HepG2 (cell line): ENCODE measurements around the gene TALDO1. TPM values are rescaled to one million over a fixed set of nuclear protein-coding genes. Genes with fewer than 3 reads are reported as not detected.

Experiments
- ATAC-seq: fragments of 200-7000 bp; cut with Tn5 transposase; 3 replicates; pipeline ENCODE4 v1.9.1; 2020; ENCODE audit warnings: mild to moderate bottlenecking, moderate library complexity
- BruUV-seq: library from RNA; stranded (reverse); fragments of 400-500 nt; replicated peaks from 2 replicates; lab custom pipeline; 2021; lab: Mats Ljungman, UMichigan
- CTCF ChIA-PET: fragments of 300-600 bp; formaldehyde crosslinking; extraction: SDS; loops from one replicate; lab custom pipeline; 2021; ENCODE audit warnings: low total read pairs, inconsistent platforms, low intra/inter-chr PET ratio; lab: Yijun Ruan, JAX
- POLR2A ChIA-PET: fragments of 350-600 bp; sonication (Branson Sonifier 250); formaldehyde crosslinking; loops from one replicate; lab custom pipeline; 2020; ENCODE audit warnings: antibody characterized with exemption, inconsistent platforms; lab: Yijun Ruan, JAX
- DNase-seq: peaks from one replicate; pipeline ENCODE4 v3.0.0-alpha.2; 2015; ENCODE audit warnings: low spot score
- FAIRE-seq: peaks from 3 replicates; lab custom pipeline; 2011; peaks lifted over from hg19 to GRCh38; lab: Jason Lieb, UNC
- H2AFZ ChIP-seq: one replicate; pipeline ENCODE4 v1.6.1; 2011; ENCODE audit warnings: low read length, inconsistent platforms
- H3K27ac ChIP-seq: fragments of 300-600 bp; 3 replicates; pipeline ENCODE4 v1.8.0; 2011; ENCODE audit warnings: mixed run types, mild to moderate bottlenecking, mixed read lengths, low read length, inconsistent platforms; ENCODE audit not compliant: insufficient read depth; ENCODE audit errors: extremely low read length
- H3K27me3 ChIP-seq, 2 experiments: fragments of 200-600 bp in 1 of 2; 2 replicates in 1 of 2; 3 replicates in 1 of 2; pipeline versions ENCODE4 v1.6.0 to v1.8.0; 2011; ENCODE audit warnings: low read length in 2 of 2, mild to moderate bottlenecking in 2 of 2, moderate library complexity in 2 of 2, inconsistent platforms in 1 of 2; ENCODE audit not compliant: insufficient read depth in 2 of 2, control insufficient read depth in 1 of 2
- H3K36me3 ChIP-seq, 2 experiments: fragments of 200-600 bp in 1 of 2; replicated peaks in 1 of 2; 2 replicates in 1 of 2; 3 replicates in 1 of 2; pipeline versions ENCODE4 v1.5.1 to v1.8.0; 2011; ENCODE audit warnings: low read length in 2 of 2, inconsistent platforms in 1 of 2; ENCODE audit not compliant: insufficient read depth in 2 of 2, control insufficient read depth in 1 of 2
- H3K4me1 ChIP-seq: 2 replicates; pipeline ENCODE4 v1.5.1; 2012; ENCODE audit warnings: low read length, inconsistent platforms; ENCODE audit not compliant: insufficient read depth
- H3K4me2 ChIP-seq: 2 replicates; pipeline ENCODE4 v1.6.0; 2011; ENCODE audit warnings: low read depth, low read length, inconsistent platforms
- H3K4me3 ChIP-seq, 3 experiments: fragments of 200-600 bp in 1 of 3; sonication (generic), shearing (Covaris generic) in 1 of 3; replicated peaks in 1 of 3; 2 replicates each; pipeline ENCODE4 v1.5.1; 2011 to 2016; ENCODE audit warnings: low read length in 3 of 3, inconsistent platforms in 2 of 3, low read depth in 2 of 3, mild to moderate bottlenecking in 2 of 3, control low read depth in 1 of 3, mixed read lengths in 1 of 3; ENCODE audit not compliant: insufficient read depth in 1 of 3
- H3K79me2 ChIP-seq: one replicate; pipeline ENCODE4 v1.6.1; 2011; ENCODE audit warnings: low read length, inconsistent platforms; ENCODE audit not compliant: insufficient read depth
- H3K9ac ChIP-seq: 2 replicates; pipeline ENCODE4 v1.6.0; 2011; ENCODE audit warnings: mild to moderate bottlenecking, low read depth, low read length, inconsistent platforms; ENCODE audit not compliant: insufficient read depth
- H3K9me3 ChIP-seq: 2 replicates; pipeline ENCODE4 v1.5.1; 2012; ENCODE audit warnings: mild to moderate bottlenecking, low read length
- H4K20me1 ChIP-seq: 2 replicates; pipeline ENCODE4 v1.6.0; 2011; ENCODE audit warnings: inconsistent platforms, mild to moderate bottlenecking, low read length, moderate library complexity; ENCODE audit not compliant: insufficient read depth
- CBX2 ChIP-seq, 2 experiments: fragments of 200-600 bp in 1 of 2; sonication (generic); formaldehyde crosslinking in 1 of 2; IDR thresholded peaks; 2 replicates each; pipeline versions ENCODE4 v1.7.0 to v1.8.1; 2018 to 2022; ENCODE audit warnings: low read depth in 2 of 2, low read length in 1 of 2, mild to moderate bottlenecking in 1 of 2, missing genetic modification reagents in 1 of 2
- HDAC2 ChIP-seq: sonication (generic); formaldehyde crosslinking; IDR thresholded peaks from 2 replicates; pipeline ENCODE4 v1.4.0; 2020; ENCODE audit warnings: missing genetic modification reagents
- HIVEP1 ChIP-seq: sonication (generic); formaldehyde crosslinking; IDR thresholded peaks from 2 replicates; pipeline ENCODE4 v1.4.0; 2020; ENCODE audit warnings: mild to moderate bottlenecking, missing genetic modification reagents
- KLF6 ChIP-seq: IDR thresholded peaks from 2 replicates; pipeline ENCODE4 v1.8.0; 2016; ENCODE audit warnings: missing biosample characterization, missing genetic modification reagents
- POGZ ChIP-seq: sonication (generic); formaldehyde crosslinking; IDR thresholded peaks from 2 replicates; pipeline ENCODE4 v1.4.0; 2020; ENCODE audit warnings: mild to moderate bottlenecking, missing genetic modification reagents
- SP4 ChIP-seq: sonication (generic); formaldehyde crosslinking; IDR thresholded peaks from 2 replicates; pipeline ENCODE4 v1.8.1; 2023; ENCODE audit warnings: mild to moderate bottlenecking, missing genetic modification reagents
- STAG1 ChIP-seq: sonication (generic); formaldehyde crosslinking; IDR thresholded peaks from 2 replicates; pipeline ENCODE4 v1.4.0; 2020; ENCODE audit warnings: missing genetic modification reagents
- WGBS: methylation state at CpG from one replicate; pipeline ENCODE4 v1.1.6; 2017; ENCODE audit warnings: low lambda C conversion rate; 5-methylcytosine and 5-hydroxymethylcytosine counted together
- in situ Hi-C: cut with HindIII; loops from 2 replicates; pipeline ENCODE4 v1.10.0; 2017; ENCODE audit warnings: low pct_unique_long_range_greater_than_20kb; ENCODE audit not compliant: extremely low pct_ligation_motif_present
- intact Hi-C: fragments of 100-400 bp; cut with micrococcal nuclease; formaldehyde crosslinking; loops from one replicate; pipeline ENCODE4 v1.10.0; 2022; ENCODE audit not compliant: unreplicated experiment
- polyA plus RNA-seq, 8 experiments: library from polyadenylated mRNA; depleted of rRNA in 3 of 8; stranded (reverse) in 7 of 8; unstranded in 1 of 8; fragments of >200 nt; fragmentation: Illumina TruSeq in 4 of 8; extraction: Trizol in 4 of 8; gene quantifications; 2 replicates each; pipeline versions ENCODE4 v1.2.1 to v1.2.3, GENCODE V29; 2011 to 2016; ENCODE audit warnings: low read depth in 4 of 8, missing spikeins in 1 of 8, mixed read lengths in 1 of 8; ENCODE audit not compliant: insufficient read depth in 1 of 8
- total RNA-seq, 5 experiments: library from RNA; depleted of rRNA; stranded (reverse); fragments of >200 nt; fragmentation: Illumina TruSeq; extraction: Trizol; gene quantifications; 2 replicates each; pipeline ENCODE4 v1.2.3, GENCODE V29; 2016; ENCODE audit warnings: low read depth in 1 of 5
- TF ChIP-seq, protein P1 (sequence below): sonication (generic); formaldehyde crosslinking; IDR thresholded peaks from 2 replicates; pipeline ENCODE4 v1.4.0; 2020; ENCODE audit warnings: missing genetic modification reagents, low read depth, mild to moderate bottlenecking, borderline replicate concordance
- TF ChIP-seq, protein P2 (sequence below): sonication (generic); formaldehyde crosslinking; IDR thresholded peaks from 2 replicates; pipeline ENCODE4 v1.5.0; 2020; ENCODE audit warnings: missing genetic modification reagents
- TF ChIP-seq, protein P3 (sequence below): sonication (generic); formaldehyde crosslinking; IDR thresholded peaks from 2 replicates; pipeline ENCODE4 v1.5.0; 2020; ENCODE audit warnings: mild to moderate bottlenecking, low read depth, missing genetic modification reagents, borderline replicate concordance
- TF ChIP-seq, protein P4 (sequence below), 2 experiments: sonication (generic) in 1 of 2; formaldehyde crosslinking in 1 of 2; IDR thresholded peaks; 2 replicates each; pipeline versions ENCODE4 v1.4.0 to v1.6.1; 2018 to 2020; ENCODE audit warnings: missing genetic modification reagents in 2 of 2, borderline replicate concordance in 1 of 2, low read depth in 1 of 2, mild to moderate bottlenecking in 1 of 2, missing biosample characterization in 1 of 2

The TALDO1 gene
- total and polyA plus RNA-seq, 2 of the 13 experiments (the other 11 are each of a cell fraction or from before 2014, with no cell fraction given) = 107 to 240 TPM

DNA sequence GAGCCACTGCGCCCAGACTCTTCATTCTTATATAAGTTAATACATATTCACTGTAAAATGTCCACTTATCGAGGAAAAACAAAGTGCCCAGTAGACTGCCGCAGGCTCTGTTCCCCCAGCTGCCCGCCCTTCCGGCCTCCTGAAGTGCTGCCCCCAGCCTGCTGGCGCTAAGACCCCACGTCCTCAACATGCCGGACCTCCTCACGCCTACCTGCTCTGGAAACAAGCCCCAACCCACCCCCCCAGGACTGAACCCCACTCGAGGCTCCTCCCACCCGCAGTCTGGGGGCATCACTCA lies 28.9 kb downstream of the TALDO1 start:
- Histone ChIP-seq H3K27me3 (no peaks in the 10 kb centered on the region), H2AFZ (no peak overlapping the region), H3K79me2 (peaks cover 32% of the 10 kb centered on the region), H3K4me1 (peaks cover 42% of the 10 kb centered on the region), H3K9ac (peak overlapping the region; percentile 78), H3K27ac (peak overlapping the region; percentile 75), H4K20me1 (peaks cover 6% of the 10 kb centered on the region), H3K4me2 (peak overlapping the region; percentile 98), H3K9me3 (no peaks in the 10 kb centered on the region), H3K4me3 (peak overlapping the region; percentile 87 to 92 (median 90)), H3K36me3 (peaks cover 13 to 33% of the 10 kb centered on the region in 2 experiments; a peak in 4 of 5 replicates)
- FAIRE-seq (no peak), DNase-seq (no peak), ATAC-seq (no peak)
- no TSS peak for BruUV-seq
- ChIA-PET CTCF (no interaction called here), POLR2A (interaction anchor here (0.8 to 4.9 kb wide), 10 partner anchors 9 to 240 kb away, joined by 3 to 44 read pairs (median 6); partner anchors contain the start of genes PIDD1 and PNPLA2)
- 37% methylated on average over 11 of the region's 11 CpGs for WGBS
- intact Hi-C loops (loop anchor here (2.0 kb wide), 1 partner anchor 71 kb away; no protein-coding TSS in a partner anchor), in situ Hi-C loops (no loop called here)
- TF ChIP-seq, protein P1, sequence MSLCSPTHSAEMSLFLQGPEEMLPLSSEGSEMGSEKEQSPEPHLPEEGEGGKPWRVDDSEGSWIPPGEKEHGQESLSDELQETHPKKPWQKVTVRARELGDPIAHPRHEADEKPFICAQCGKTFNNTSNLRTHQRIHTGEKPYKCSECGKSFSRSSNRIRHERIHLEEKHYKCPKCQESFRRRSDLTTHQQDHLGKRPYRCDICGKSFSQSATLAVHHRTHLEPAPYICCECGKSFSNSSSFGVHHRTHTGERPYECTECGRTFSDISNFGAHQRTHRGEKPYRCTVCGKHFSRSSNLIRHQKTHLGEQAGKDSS (CRISPR knock-in tag) = no peak
- TF ChIP-seq POGZ (CRISPR knock-in tag) (0 out of 2 replicates have a peak, but pooled peaks have one; percentile 18), KLF6 (CRISPR knock-in tag) (0 out of 2 replicates have a peak, but pooled peaks have one; percentile 3)

DNA sequence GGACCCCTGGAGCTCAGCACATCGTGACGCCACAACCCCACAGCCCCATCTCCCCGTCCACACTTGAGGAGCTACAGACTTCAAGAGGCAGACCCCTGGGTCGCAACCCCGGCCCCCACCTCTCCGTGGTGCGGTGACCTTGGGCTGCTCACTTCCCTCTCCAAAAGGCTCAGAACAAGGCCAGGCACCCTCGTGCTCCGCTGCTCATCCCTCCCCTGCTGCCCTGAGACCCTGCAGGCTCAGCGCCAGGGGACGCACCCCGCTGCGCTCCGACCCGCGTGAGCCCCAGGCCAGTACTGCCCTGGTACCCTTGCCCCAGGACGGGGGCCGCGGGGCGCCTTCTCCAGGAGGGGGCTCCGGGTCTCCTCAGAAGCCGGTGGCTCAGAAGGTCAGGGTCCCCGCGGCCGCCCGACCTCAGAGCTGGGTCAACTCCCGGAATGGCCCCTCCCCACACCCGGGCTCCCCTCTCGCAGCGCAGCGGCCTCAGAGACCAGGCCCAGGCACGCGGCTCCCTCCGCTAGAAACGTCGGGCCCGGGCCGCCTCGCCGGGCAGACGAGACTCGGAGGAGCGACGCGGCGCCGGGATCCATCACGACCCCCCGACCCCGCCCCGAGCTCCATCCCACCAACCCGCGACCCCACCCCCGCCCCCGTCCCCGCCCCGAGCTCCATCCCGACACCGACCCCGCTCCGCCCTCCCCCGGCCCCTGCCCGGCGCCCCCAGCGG lies 29.5 kb downstream of the TALDO1 start:
- intact Hi-C loops = loop anchor here (2.0 kb wide), 1 partner anchor 72 kb away; no protein-coding TSS in a partner anchor
- in situ Hi-C loops = no loop called here
- TF ChIP-seq STAG1 (0 out of 2 replicates have a peak, but pooled peaks have one; percentile 18), HDAC2 (no peak; the same call in none of the 2 replicates), SP4 (no peak), CBX2 (IDR thresholded peaks at IDR 0.05; ENCODE audit: low read depth, low read length) (no peak), CBX2 (CRISPR knock-in tag; IDR thresholded peaks at IDR 0.05; ENCODE audit: low read depth) (no peak), HIVEP1 (CRISPR knock-in tag) (0 out of 2 replicates have a peak, but pooled peaks have one; percentile 27)
- TF ChIP-seq, protein P2, sequence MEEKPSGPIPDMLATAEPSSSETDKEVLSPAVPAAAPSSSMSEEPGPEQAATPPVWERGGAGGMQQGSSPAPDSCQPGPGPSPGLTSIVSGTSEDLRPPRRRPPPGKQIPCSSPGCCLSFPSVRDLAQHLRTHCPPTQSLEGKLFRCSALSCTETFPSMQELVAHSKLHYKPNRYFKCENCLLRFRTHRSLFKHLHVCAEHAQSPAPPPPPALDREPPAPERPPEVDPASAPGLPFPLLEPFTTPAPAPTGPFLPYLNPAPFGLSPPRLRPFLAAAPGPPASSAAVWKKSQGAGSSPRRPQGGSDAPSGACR (CRISPR knock-in tag) = 0 out of 2 replicates have a peak, but pooled peaks have one; percentile 69
- TF ChIP-seq, protein P3, sequence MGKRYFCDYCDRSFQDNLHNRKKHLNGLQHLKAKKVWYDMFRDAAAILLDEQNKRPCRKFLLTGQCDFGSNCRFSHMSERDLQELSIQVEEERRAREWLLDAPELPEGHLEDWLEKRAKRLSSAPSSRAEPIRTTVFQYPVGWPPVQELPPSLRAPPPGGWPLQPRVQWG (CRISPR knock-in tag) = 0 out of 2 replicates have a peak, but pooled peaks have one; percentile 48
- TF ChIP-seq, protein P4, sequence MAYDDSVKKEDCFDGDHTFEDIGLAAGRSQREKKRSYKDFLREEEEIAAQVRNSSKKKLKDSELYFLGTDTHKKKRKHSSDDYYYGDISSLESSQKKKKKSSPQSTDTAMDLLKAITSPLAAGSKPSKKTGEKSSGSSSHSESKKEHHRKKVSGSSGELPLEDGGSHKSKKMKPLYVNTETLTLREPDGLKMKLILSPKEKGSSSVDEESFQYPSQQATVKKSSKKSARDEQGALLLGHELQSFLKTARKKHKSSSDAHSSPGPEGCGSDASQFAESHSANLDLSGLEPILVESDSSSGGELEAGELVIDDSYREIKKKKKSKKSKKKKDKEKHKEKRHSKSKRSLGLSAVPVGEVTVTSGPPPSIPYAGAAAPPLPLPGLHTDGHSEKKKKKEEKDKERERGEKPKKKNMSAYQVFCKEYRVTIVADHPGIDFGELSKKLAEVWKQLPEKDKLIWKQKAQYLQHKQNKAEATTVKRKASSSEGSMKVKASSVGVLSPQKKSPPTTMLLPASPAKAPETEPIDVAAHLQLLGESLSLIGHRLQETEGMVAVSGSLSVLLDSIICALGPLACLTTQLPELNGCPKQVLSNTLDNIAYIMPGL (CRISPR knock-in tag; IDR thresholded peaks at IDR 0.05; ENCODE audit: borderline replicate concordance in 1 of 2, low read depth in 1 of 2) = peak in 1 of 2 experiments; percentile 21; a peak in 2 of 4 replicates

More for the DNA sequence above, 29.5 kb downstream of the TALDO1 start:
- CTCF ChIA-PET = no interaction called here
- Histone ChIP-seq H3K4me3 (peak overlapping the region; percentile 87 to 92 (median 90)), H3K79me2 (peaks cover 32% of the 10 kb centered on the region), H2AFZ (no peak overlapping the region), H3K36me3 (peaks cover 11 to 28% of the 10 kb centered on the region in 2 experiments; a peak in 4 of 5 replicates), H3K27me3 (no peaks in the 10 kb centered on the region), H4K20me1 (peaks cover 6% of the 10 kb centered on the region), H3K4me2 (peak overlapping the region; percentile 98), H3K9ac (peak overlapping the region; percentile 78), H3K4me1 (peaks cover 41% of the 10 kb centered on the region), H3K9me3 (no peaks in the 10 kb centered on the region), H3K27ac (peak overlapping the region; percentile 75)
- WGBS = 0% methylated on average over 3 of the region's 65 CpGs
- peak; percentile 56 for ATAC-seq
- no peak for FAIRE-seq
- DNase-seq = no peak
- POLR2A ChIA-PET = interaction anchor here (0.6 to 4.9 kb wide), 16 partner anchors 9 to 270 kb away, joined by 3 to 44 read pairs (median 4); partner anchors contain the start of genes PIDD1, PNPLA2 and TALDO1
- BruUV-seq = TSS peak; percentile 68
